Duodenal mucosa (tissue), 2 donors: ENCODE results near the gene PAOX.

Source experiments
- H3K27ac ChIP-seq: one replicate; pipeline ENCODE4 v1.7.0; 2013; ENCODE audit warnings: low read depth, low read length
- H3K27me3 ChIP-seq, 2 donors: one replicate each; pipeline ENCODE4 v1.7.0; 2013; ENCODE audit warnings: low read length in 2 of 2, control low read depth in 1 of 2; ENCODE audit not compliant: insufficient read depth in 2 of 2, control insufficient read depth in 1 of 2
- H3K36me3 ChIP-seq, 2 donors: one replicate each; pipeline ENCODE4 v1.7.0; 2013; ENCODE audit warnings: low read length in 2 of 2, control low read depth in 1 of 2; ENCODE audit not compliant: insufficient read depth in 2 of 2, control insufficient read depth in 1 of 2
- H3K4me1 ChIP-seq, 2 donors: one replicate each; pipeline ENCODE4 v1.7.0; 2013; ENCODE audit warnings: low read length in 2 of 2, control low read depth in 1 of 2; ENCODE audit not compliant: insufficient read depth in 2 of 2, control insufficient read depth in 1 of 2
- H3K4me3 ChIP-seq, 2 donors: one replicate each; pipeline ENCODE4 v1.7.0; 2013; ENCODE audit warnings: low read length in 2 of 2, low read depth in 1 of 2
- H3K9ac ChIP-seq, 2 donors: one replicate each; pipeline ENCODE4 v1.7.0; 2013; ENCODE audit warnings: low read length in 2 of 2, low read depth in 1 of 2
- H3K9me3 ChIP-seq, 2 donors: one replicate each; pipeline ENCODE4 v1.7.0; 2013; ENCODE audit warnings: low read length in 2 of 2, control low read depth in 1 of 2; ENCODE audit not compliant: control insufficient read depth in 1 of 2

The PAOX gene

DNA sequence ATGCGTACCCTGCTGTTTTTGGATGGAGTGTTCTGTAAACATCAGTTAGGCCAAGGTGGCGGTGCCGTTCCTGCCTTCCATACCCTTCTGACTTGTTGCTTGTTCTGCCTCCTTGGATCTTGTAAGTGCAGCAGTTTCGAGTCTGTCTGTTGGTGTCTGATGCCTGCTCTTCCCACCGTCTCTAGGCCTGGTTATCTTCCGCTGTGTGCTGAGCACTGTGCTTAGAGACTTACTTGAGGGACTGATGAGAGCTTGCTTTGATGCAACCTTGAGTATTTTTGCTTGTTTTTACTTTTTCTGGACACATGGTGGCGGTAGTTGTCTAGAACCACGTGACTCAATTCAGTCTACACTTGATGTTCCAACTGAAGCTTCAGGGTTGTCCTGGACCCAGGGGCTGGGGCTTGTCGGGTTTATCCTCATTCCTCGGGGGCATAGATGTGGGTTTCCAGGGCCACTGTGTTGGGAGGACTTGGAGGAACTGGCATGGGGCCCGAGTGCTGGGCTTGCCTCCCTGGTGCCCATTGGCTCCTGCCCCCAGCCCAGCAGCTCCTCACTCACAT lies 59.7 kb downstream of the PAOX start:
- Histone ChIP-seq H3K4me3 (no peak overlapping the region), H3K9me3 (no peaks in the 10 kb centered on the region), H3K36me3 (no peaks in the 10 kb centered on the region), H3K27ac (no peak overlapping the region), H3K4me1 (peaks cover 0 to 5% of the 10 kb centered on the region in 2 donors), H3K27me3 (no peaks in the 10 kb centered on the region), H3K9ac (no peak overlapping the region)

DNA sequence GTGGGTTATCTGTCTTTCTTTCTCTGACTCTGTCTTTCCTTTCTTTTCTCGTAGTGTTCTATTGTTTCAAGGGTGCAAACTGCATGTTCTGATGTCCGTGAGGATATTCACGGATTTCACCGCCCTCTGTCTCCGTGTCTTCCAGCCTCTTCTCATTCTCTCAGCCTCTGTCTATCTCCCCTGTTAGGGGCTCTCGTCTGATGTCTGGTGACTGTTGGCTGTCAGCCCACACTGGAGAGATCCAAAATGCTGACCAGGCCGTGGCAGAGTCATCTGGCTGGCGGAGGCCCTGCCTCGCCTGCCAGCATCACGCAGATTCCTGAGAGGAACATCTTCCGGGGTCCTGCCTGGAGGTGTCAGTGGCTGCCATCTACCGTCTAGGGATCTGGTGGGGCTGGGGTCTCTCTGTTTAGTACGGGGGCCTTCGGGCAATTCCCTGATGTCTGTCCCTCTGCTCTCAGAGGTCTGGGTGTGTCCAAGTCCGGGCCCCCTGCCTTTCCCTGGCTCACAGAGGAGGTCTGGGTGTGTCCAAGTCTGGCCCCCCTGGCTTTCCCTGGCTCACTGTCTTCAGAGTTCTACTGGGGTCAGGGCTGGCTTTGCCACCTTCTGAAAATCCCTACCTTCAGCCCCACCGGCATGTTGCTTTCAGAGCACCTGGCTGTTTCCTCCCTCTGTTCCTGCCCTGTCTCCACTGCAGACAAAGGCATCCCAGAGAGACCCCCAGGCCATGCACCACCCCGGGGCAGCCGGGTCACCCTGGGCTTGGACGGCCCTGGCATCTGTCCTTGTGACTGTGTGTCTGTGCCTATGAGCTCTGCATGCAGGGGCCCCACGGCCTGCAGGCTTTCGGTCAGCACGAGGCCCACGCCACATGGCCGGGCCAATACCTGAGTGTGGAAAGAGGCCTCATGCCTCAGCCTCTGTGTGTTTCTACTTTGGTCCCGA lies 60.7 kb downstream of the PAOX start:
- no peak overlapping the region for H3K27ac ChIP-seq
- H3K36me3 ChIP-seq, result no peaks in the 10 kb centered on the region
- no peaks in the 10 kb centered on the region for H3K27me3 ChIP-seq
- peaks cover 0 to 5% of the 10 kb centered on the region in 2 donors for H3K4me1 ChIP-seq
- no peak overlapping the region for H3K4me3 ChIP-seq
- H3K9ac ChIP-seq, result no peak overlapping the region
- H3K9me3 ChIP-seq, result no peaks in the 10 kb centered on the region

DNA sequence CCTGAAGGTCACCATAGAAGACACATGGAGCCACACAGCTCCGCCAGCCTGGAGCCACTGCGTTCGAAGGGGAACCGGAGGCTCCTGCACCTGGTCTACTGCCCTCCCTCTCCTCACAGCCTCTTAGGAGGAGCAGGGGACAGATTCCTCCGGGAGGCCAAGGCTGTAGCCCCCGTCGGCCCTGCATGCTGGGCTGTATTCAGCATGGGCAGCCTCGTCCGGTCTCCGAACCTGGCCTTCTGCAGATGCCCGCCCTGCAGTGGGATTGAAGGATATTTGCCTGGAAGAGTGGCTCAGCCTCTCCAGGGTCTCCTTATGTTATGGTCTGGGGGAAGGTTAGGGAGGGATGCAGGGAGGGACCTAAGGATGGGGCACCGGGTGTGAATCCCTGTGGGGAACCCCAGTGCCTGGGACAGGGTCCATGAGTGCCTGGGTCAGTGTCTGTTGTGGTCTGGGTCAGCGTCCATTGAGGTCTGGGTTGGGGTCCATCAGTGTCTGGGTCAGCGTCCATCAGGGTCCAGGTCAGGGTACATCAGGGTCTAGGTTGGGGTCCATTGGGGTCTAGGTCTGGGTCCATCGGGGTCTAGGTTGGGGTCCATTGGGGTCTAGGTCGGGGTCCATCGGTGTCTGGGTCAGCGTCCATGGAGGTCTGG lies 61.7 kb downstream of the PAOX start:
- Histone ChIP-seq H3K36me3 (no peaks in the 10 kb centered on the region), H3K27ac (no peak overlapping the region), H3K9me3 (no peaks in the 10 kb centered on the region), H3K9ac (no peak overlapping the region), H3K4me1 (peaks cover 0 to 5% of the 10 kb centered on the region in 2 donors), H3K27me3 (no peaks in the 10 kb centered on the region), H3K4me3 (no peak overlapping the region)
